ENCODE data around the gene ZNF865. TPM values are rescaled to one million over a fixed set of nuclear protein-coding genes. Genes with fewer than 3 reads are reported as not detected.

ZNF865 gene
- total RNA-seq, 1 experiment from 2014 or later: 3.5 TPM

DNA sequence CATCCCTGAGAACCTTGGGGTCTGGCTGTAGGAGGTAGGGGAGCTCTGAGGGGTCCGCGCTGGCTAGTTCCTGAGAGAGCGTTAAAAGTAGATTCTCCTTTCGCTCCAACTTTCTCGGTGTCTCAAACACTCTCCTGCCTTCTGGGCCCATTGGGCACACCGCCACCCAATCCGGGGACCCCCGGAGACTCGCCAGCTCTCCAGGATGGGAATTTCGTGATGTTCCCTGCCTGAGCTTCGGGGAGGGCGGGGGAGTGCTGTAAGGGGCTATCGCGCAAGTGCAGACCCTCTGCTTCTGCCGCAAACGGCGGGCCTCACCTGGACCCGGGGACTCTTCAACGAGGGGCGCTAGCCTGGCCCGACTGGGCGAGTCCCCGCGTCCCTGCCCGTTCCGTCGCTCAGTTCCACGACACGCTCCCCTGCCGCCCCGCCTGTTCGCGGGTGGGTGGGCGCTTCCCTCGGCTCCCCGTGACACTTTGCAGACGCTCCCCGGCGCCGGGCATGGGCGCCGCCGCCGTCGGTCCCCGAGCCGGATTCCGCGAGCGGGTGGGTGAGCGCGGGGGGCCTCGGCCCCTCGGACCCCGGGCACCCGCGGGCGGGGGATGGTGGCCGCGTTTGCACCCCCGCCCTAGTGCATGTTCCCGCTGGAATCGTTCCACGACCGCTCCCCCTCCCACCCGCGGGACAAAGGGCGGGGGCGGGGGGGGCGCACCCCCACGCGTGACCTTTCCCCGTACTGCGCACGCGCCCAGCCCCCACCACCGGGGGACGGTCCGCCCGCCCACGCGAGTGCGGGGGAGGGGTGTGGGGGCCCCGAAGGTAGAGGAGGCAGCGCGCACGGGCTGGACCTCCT is 42.5 kb downstream of the ZNF865 start, which contains the start of gene CCDC106:
Gene CCDC106 (plus strand): TSS at position 481 of the 853 bp plus-strand sequence. CDS start 835 bp downstream, outside the sequence.
- peak; percentile 94 for DNase-seq

DNA sequence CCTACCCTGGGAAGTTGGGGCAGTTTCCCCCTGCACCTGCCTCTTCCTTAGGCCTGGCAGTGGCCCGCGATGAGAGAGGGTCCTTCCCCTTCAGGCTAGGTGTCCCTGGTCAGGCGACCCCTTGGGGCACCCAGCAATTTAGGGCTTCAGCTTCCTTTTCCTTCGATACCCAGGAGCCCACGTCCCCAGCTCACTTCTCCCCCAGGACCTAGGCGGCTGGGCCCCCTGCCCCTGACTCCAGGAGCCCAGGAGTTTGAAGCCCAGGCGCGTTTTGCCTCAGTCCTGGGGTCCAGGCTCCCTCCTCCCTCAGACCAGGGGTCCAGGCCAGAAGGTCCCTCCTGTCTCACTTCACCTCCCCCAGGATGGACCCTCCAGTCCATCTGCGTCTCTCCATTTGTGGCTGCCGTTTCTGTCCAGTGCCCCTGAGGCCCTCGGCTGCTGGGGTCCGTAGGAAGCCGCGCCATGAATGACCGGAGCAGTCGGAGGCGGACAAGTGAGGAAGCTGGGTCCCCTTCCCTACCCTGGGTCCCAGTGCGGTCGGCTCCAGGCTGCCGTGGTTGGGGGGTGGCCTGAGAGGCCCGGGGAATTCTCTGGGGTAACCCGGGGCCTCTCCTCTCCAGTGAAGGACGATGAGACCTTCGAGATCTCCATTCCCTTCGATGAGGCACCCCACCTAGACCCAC is 43.3 kb downstream of the ZNF865 start:
- Histone ChIP-seq H3K27me3 (ENCODE audit: control insufficient read depth, insufficient read depth, low read length) (no peaks in the 10 kb centered on the region), H3K4me3 (ENCODE audit: insufficient read depth, low read depth, low read length) (peak overlapping the region; percentile 81), H3K36me3 (replicated peaks; ENCODE audit: control insufficient read depth, insufficient read depth, low read length) (peaks cover 10% of the 10 kb centered on the region)
- DNase-seq: peak; percentile 80

More for the DNA sequence above, 42.5 kb downstream of the ZNF865 start, which contains the start of gene CCDC106:
- peaks cover 10% of the 10 kb centered on the region for H3K36me3 ChIP-seq (replicated peaks; ENCODE audit: control insufficient read depth, insufficient read depth, low read length)
- no peaks in the 10 kb centered on the region for H3K27me3 ChIP-seq (ENCODE audit: control insufficient read depth, insufficient read depth, low read length)
- peak within 1 kb of the TSS; percentile 81 for H3K4me3 ChIP-seq (ENCODE audit: insufficient read depth, low read depth, low read length)

DNA sequence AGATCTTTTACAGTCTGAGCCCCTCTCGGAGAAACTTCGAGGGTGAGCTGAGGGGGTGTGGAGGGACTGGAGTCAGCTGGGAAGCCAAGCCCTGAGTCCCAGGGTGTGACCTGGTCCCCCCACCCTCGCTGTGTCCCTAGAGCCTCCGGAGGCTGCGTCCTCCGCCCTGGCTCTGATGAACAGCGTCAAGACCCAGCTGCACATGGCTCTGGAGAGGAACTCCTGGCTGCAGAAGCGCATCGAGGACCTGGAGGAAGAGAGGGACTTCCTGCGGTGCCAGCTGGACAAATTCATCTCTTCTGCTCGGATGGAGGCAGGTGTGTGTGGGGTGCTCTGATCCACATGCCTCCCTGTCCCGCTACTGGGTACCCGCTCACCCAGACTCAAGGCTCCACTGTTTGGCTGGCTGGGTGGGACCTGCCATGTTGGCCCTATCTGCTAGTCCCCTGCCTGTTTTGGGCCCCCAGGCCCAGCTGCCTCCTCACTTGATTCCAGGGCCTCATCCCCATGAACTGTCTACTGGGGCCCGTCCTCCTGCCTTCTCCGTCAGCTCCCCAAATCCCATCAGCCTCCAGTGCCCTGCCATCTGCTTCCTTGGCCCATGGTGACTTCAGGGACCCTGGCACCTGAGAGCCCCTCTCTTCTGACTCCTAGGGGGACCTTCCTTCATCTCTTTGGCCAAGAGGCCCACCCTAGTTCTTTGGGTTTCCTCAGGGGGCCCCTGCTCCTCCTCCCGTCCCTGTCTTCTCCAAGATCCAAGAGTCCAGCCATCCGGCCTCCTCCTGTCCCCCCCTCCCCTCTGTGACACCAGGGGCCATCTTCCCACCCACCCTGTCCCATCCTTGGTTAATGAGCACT is 44.0 kb downstream of the ZNF865 start:
- Histone ChIP-seq H3K4me3 (ENCODE audit: insufficient read depth, low read depth, low read length) (no peak overlapping the region), H3K36me3 (replicated peaks; ENCODE audit: control insufficient read depth, insufficient read depth, low read length) (peaks cover 10% of the 10 kb centered on the region), H3K27me3 (ENCODE audit: control insufficient read depth, insufficient read depth, low read length) (no peaks in the 10 kb centered on the region)
- DNase-seq: peak; percentile 42

DNA sequence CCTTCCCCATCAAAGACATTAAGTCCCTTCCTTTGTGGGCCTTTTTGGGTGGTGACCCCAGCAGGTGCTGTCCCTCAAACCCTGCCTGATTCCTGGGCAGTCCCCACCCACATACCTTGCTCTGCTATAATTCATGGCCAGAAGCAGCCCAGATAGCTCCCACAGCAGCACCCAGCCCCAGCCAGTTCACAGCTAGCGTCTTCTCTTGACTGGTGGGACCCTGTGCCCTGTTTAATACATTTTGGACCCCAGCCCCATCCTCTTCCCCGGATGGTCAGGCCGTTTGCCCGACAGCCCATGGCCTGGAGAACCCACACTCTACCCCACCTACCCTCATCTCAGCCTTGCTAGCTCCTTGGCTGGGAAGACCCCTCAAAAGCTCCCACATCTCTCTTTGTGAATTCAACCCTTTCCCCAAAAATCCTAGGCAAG is 44.7 kb downstream of the ZNF865 start:
- DNase-seq: no peak
- H3K36me3 ChIP-seq (replicated peaks; ENCODE audit: control insufficient read depth, insufficient read depth, low read length): peaks cover 5% of the 10 kb centered on the region
- H3K27me3 ChIP-seq (ENCODE audit: control insufficient read depth, insufficient read depth, low read length): no peaks in the 10 kb centered on the region
- no peak overlapping the region for H3K4me3 ChIP-seq (ENCODE audit: insufficient read depth, low read depth, low read length)

DNA sequence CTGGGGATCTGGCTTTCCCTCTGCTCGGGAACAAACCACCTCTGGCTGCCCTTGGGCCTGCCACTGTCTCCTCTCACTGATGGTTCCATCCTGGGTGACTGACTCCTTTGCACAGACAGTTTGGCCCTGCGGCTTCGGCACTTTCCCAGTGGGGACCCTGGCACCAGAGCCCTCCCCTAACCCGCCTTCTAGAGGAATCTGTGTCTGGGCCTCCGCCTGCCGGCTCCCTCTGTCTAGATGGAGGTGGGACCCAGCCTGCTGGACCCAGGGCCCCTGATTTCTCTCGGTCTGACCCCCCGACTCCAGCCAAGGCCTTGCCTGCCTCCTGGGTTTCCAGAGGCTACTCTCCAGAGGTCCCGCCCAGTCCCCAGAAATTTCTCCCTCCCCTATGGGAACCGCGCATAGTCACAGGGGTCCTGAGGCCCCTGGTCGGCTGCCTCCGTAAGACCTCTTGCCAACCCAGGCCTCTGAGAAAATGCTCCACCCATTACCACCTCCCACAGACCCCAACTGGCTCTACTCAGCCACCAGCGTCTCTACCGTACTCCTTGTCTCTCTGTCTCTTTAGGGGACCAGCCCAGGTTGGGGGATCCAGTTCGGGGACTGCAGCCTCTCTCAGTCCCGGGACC is 45.3 kb downstream of the ZNF865 start:
- no peak overlapping the region for H3K4me3 ChIP-seq (ENCODE audit: insufficient read depth, low read depth, low read length)
- peak; percentile 25 for DNase-seq
- H3K36me3 ChIP-seq (replicated peaks; ENCODE audit: control insufficient read depth, insufficient read depth, low read length): no peaks in the 10 kb centered on the region; the same call in 1 of the 2 replicates
- no peaks in the 10 kb centered on the region for H3K27me3 ChIP-seq (ENCODE audit: control insufficient read depth, insufficient read depth, low read length)

DNA sequence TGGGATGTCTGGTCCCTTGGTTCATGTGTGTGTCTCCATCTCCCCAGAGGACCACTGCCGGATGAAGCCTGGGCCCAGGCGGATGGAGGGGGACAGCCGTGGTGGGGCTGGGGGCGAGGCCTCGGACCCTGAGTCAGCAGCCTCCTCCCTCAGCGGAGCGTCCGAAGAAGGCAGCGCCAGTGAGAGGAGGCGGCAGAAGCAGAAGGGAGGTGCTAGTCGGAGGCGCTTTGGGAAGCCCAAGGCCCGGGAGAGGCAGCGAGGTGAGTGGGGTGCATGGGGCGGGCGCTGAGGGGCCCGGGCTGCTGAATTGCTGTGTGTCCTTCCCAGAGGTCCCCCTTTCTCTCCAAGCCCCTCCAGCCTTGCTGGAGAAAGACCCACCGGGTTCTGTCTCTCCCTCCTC is 45.8 kb downstream of the ZNF865 start:
- H3K36me3 ChIP-seq (replicated peaks; ENCODE audit: control insufficient read depth, insufficient read depth, low read length): no peaks in the 10 kb centered on the region; the same call in 1 of the 2 replicates
- no peak overlapping the region for H3K4me3 ChIP-seq (ENCODE audit: insufficient read depth, low read depth, low read length)

DNA sequence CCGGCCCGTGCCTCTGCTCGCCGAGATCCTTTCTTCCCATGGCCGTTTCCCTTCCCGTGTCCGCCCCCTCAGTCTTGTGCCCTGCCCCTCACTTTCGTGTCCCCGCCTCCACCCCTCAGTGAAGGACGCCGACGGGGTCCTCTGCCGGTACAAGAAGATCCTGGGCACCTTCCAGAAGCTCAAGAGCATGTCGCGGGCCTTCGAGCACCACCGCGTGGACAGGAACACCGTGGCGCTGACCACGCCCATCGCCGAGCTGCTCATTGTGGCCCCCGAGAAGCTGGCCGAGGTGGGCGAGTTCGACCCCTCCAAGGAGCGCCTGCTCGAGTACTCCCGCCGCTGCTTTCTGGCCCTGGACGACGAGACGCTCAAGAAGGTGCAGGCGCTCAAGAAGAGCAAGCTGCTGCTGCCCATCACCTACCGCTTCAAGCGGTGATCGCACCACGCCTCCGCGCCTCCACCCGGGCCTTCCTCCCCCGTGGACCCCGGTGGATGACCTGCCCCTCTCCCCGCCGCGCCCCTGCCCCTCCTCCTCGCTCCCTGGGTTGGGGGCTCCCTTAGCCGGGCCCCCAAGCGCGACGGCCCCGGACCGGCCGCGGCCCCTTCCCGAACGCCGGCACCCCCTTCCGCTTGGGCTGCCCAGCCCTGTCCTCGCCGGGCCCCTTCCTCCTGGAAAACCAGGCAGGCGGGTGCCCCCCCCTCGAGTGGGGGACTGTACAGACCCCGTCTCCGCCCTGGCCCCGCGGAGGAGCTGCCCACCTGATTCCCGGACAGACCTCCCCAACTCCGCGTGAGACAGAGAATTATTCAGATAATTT is 47.1 kb downstream of the ZNF865 start:
- peak; percentile 57 for DNase-seq
- H3K4me3 ChIP-seq (ENCODE audit: insufficient read depth, low read depth, low read length): peak overlapping the region; percentile 45

More for the DNA sequence above, 45.8 kb downstream of the ZNF865 start:
- no peaks in the 10 kb centered on the region for H3K27me3 ChIP-seq (ENCODE audit: control insufficient read depth, insufficient read depth, low read length)
- no peak for DNase-seq

DNA sequence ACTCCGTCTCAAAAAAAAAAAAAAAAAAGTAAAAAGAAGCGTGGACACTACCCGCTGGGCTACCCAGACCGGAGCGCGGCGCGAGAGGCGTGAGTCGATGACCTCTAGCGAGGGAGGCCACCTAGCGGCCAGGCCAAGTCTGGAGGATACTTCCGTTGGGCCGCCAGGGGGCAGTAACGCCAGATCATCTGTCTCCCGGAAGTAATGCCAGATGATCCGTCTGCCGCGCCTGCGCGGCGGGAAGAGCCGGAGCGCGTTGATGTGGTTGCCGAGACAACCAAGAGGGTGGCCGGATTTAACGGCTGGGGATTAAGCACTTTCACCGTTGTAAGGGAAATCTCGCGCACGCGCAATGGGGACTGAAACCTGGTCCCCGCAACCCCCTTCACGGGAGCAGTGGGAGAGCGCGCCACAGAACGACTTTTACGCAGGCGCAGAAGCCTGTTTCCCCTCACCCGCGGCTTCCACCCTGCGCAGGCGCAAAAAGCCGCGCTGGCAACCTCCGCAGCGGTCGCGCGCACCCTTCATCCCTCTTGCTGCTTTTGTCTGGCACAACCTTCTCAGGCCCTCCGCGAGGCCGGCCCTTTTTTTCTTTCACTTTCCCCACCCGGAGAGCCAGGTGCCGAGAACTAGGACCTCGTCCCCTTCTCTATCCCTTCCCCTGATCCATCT is 48.3 kb downstream of the ZNF865 start:
- no peaks in the 10 kb centered on the region for H3K27me3 ChIP-seq (ENCODE audit: control insufficient read depth, insufficient read depth, low read length)
- peak; percentile 97 for DNase-seq
- H3K36me3 ChIP-seq (replicated peaks; ENCODE audit: control insufficient read depth, insufficient read depth, low read length): peaks cover 2% of the 10 kb centered on the region
- H3K4me3 ChIP-seq (ENCODE audit: insufficient read depth, low read depth, low read length): peak overlapping the region; percentile 100

More for the DNA sequence above, 47.1 kb downstream of the ZNF865 start:
- no peaks in the 10 kb centered on the region; the same call in 1 of the 2 replicates for H3K36me3 ChIP-seq (replicated peaks; ENCODE audit: control insufficient read depth, insufficient read depth, low read length)
- no peaks in the 10 kb centered on the region for H3K27me3 ChIP-seq (ENCODE audit: control insufficient read depth, insufficient read depth, low read length)

DNA sequence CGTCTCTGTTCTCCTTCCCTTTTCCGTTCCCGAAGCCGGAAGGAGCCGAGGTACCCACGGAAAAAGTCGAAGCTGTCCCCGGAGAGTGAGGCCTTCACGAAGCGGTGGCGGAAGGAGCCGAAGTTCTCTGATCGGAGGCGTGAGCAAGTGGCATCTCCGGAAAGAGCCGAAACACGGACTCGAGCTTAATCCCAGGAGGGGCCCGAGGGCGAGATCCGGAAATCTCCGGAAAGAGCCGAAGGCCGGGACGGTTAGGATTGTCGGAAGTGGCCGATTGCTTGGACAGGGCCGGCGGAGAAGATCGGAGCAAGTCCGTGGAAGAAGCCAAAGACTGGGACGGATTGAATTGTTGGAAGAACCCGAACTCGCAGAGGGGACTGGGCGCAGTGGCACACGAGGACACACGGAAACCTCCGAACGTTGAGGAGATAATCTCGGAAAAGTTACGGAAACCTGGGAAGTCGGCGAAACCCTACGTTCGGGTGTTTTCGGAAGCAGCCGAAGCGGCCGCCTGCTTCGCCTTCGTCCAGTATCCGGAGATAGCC is 48.9 kb downstream of the ZNF865 start:
- Histone ChIP-seq H3K36me3 (replicated peaks; ENCODE audit: control insufficient read depth, insufficient read depth, low read length) (peaks cover 3% of the 10 kb centered on the region), H3K27me3 (ENCODE audit: control insufficient read depth, insufficient read depth, low read length) (no peaks in the 10 kb centered on the region), H3K4me3 (ENCODE audit: insufficient read depth, low read depth, low read length) (peak overlapping the region; percentile 100)
- peak; percentile 95 for DNase-seq

DNA sequence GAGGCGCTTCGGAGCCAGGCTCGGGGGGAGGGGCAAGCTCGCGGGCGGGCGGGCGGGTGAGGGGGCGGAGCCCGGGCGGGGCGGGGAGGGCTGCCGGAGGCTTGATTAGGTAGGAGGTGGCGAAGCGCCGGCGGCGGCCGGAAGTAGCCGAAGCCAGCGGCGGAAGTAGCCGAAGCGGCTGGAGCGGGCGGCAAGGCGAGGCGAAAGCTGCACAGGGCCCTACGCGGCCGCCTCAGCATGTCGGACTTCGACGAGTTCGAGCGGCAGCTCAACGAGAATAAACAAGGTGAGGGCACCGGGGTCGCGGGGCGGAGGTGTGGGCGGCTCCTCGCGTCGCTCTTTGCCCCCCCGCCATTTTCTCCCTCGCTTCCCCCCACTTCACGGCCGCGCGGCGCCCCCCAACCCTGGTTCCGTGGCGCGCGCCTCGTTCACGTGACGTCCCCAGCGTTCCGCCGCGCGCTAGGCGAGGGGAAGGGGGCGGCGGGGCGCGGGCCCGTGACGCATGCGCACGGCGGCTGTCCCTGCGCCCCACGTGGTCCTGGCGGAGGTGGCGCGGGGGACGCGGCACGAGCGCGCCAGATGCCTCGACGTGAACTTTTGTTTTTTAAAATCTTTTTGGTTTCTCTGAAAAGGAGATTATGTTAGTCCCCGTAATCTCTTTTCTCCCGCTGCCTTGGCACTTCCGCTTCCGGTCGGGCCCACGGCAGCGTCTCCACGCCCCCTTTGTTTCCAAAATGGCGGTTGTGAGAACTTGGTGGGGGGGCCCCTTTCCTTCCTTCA is 49.6 kb downstream of the ZNF865 start, which contains the start of gene U2AF2:
Gene U2AF2 (plus strand): TSS at position 168 of the 780 bp plus-strand sequence. CDS start 70 bp downstream, at position 238.
- H3K4me3 ChIP-seq (ENCODE audit: insufficient read depth, low read depth, low read length): peak within 1 kb of the TSS; percentile 100
- peaks cover 3% of the 10 kb centered on the region for H3K36me3 ChIP-seq (replicated peaks; ENCODE audit: control insufficient read depth, insufficient read depth, low read length)
- peak; percentile 99 for DNase-seq
- no peaks in the 10 kb centered on the region for H3K27me3 ChIP-seq (ENCODE audit: control insufficient read depth, insufficient read depth, low read length)

DNA sequence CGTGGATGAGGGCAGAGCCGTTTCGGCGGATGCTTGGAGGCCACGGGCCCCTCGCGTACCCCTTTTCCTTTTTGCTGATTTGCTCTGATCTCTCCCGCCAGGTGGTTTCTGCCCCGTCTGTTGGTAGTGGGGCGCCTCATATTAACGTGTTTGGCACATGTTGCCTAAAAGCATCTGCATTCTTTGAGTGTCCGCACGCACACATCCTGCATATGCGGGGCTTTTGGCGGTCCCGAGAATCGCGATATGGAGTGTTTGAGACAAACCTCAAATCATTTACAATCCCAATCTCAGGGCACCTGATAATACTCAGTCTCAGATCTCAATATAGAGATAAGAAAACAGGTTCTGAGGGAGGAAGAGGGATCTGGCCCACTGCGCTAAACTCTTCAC is 50.2 kb downstream of the ZNF865 start:
- H3K36me3 ChIP-seq (replicated peaks; ENCODE audit: control insufficient read depth, insufficient read depth, low read length): peaks cover 6% of the 10 kb centered on the region
- H3K27me3 ChIP-seq (ENCODE audit: control insufficient read depth, insufficient read depth, low read length): no peaks in the 10 kb centered on the region
- DNase-seq: no peak
- H3K4me3 ChIP-seq (ENCODE audit: insufficient read depth, low read depth, low read length): peak overlapping the region; percentile 100

DNA sequence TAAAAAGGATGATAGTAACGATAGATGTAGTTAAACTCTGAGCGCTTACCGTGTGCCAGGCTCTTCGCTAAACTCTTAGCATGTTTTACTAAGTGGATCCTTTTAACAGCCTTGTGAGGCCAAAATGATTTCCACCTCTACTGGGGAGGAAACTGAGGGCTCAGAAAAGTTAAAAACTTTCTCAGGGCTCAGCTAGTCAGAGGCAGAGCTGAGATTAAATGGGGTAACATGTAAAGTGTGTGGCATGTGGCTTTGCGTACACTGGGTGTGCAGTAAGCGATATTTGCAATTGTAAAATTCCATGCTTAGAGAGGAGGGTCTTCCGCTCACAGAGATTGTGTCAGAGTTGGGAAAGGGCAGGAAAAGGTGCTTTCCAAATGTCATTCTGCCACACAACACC is 51.1 kb downstream of the ZNF865 start:
- peaks cover 12% of the 10 kb centered on the region for H3K36me3 ChIP-seq (replicated peaks; ENCODE audit: control insufficient read depth, insufficient read depth, low read length)
- no peaks in the 10 kb centered on the region for H3K27me3 ChIP-seq (ENCODE audit: control insufficient read depth, insufficient read depth, low read length)
- no peak for DNase-seq
- peak overlapping the region; percentile 100; the same call in 1 of the 2 replicates for H3K4me3 ChIP-seq (ENCODE audit: insufficient read depth, low read depth, low read length)

Data from H7 (cell line).